Activated CD4-positive, alpha-beta T cell treated with anti-CD3 and anti-CD28 coated beads, Interleukin-2, Interleukin-4, amounts not matched to agents 100 ng/mL and 50 ng/mL, durations not matched to agents 16 hours and 8 hours (primary cell): Measurements from ENCODE around the gene FNBP1L.
"Not testable (repeated sequence)": the region's sequence is repeated elsewhere in the genome, so short reads cannot be mapped to it uniquely, and the experiment has no call there.

Source experiments
- DNase-seq: peaks from one replicate; pipeline ENCODE4 v3.0.0-alpha.2; 2020; ENCODE audit warnings: low spot score

FNBP1L gene

DNA sequence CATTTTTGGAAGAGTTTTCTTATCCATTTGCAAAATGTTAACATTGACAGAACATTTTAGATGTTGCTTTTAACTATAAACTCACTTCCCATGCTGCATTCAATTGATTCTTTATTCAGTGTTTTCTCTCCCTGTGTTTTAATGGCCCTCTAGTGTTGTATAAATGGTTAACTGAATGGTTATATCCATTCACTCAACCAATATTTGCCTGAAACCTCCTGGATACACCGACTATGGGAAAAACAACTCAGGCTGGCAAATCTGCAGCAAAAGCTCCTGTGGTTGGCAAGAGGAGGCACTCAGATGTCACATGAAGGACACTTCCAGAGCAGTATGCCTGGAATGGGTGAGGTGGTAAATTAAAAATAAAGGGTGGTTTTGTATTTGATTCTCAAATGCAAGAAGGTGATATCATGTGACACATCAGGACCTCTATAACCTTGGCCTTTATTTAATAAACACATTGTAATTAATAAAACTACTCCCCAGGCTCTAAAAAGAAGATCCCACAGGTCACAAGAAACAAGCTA lies 126.1 kb downstream of the FNBP1L start:
- no peak for DNase-seq

DNA sequence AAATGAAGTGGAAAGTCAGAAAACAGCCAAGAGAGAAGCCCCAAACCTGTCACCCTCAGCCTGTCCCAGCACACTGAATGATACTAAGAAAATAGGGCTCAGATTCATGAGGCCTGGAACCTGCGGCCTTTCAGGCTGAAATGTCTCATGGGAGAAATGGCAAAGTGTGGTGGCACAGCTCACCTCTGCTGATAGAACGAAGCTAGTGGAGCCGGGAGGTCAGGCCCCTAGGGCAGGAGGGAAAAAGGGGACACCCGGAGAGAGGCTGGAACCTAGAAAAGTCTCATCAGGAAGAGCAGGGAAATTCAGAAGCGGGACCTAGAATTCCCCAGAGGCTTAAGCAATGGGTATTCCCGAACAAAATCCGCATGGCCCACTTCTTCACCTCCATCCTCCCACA lies 126.6 kb downstream of the FNBP1L start:
- no peak for DNase-seq

GRCh38 chr1:93574991-93575390 lies 127.1 kb downstream of the FNBP1L start:
- no peak for DNase-seq

GRCh38 chr1:93575621-93576284 lies 127.8 kb downstream of the FNBP1L start:
- DNase-seq = no peak

- no peak for DNase-seq
These were observed 128.4 kb downstream of the FNBP1L start for GRCh38 chr1:93576346-93576745.

DNA sequence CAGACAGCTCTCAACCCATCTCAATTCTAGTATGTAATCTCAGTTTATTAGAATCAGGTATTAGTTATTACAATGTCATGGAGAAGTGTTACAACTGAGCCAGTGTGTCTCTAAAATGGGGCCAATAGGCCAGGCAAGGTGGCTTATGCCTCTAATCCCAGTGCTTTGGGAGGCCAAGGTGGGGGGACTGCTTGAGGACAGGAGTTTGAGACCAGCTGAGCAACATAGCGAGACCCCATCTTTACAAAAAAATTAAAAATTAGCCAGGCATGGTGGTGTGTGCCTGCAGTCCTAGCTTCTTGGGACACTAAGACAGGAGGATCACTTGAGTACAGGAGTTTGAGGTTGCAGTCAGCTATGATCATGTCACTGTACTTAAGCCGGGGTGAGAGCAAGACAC lies 128.8 kb downstream of the FNBP1L start:
- no peak for DNase-seq

DNA sequence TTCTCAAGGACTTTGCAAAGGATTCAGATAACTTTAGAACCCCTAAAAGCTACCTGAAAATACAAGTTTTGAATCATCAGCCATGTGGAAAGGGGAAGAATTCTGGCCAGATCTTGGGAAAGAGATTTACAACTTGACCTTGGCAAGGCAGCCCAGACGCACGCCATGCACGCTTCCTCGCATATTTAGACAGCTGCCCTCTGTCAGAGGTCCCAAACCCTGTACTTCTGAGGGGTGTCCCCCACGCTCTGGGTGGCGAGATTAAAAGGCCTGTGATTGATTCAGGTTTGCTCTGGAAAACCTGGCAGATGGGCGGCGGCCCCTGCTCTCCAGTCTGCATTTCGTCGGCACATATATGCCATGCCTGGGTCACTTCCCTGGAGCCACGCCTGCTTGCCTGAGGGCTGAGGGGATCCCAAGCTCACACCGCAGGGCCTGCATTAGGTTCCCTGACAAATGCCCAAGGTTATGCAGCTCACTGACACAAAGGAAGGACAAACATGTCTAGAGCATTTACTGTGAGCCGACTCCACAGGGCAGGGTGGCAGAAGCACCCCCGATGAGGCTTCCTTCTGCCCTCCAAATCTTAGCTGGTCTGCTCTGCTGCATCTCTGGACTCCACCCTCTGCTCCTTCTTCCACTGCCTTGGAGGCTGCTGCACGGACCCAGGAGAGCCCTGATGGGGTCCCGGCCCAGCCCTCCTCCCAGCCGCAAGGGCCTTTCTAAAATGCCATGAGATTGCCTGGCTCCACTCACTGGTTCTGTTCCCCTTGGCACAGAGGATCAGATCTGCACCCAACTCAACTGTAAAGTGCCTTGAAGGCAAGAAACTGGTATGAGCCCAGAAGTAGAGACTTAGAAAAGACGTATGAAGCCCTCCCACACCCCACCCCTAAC lies 129.9 kb downstream of the FNBP1L start:
- no peak for DNase-seq

GRCh38 chr1:93578433-93578830 lies 130.5 kb downstream of the FNBP1L start:
- DNase-seq = no peak

DNA sequence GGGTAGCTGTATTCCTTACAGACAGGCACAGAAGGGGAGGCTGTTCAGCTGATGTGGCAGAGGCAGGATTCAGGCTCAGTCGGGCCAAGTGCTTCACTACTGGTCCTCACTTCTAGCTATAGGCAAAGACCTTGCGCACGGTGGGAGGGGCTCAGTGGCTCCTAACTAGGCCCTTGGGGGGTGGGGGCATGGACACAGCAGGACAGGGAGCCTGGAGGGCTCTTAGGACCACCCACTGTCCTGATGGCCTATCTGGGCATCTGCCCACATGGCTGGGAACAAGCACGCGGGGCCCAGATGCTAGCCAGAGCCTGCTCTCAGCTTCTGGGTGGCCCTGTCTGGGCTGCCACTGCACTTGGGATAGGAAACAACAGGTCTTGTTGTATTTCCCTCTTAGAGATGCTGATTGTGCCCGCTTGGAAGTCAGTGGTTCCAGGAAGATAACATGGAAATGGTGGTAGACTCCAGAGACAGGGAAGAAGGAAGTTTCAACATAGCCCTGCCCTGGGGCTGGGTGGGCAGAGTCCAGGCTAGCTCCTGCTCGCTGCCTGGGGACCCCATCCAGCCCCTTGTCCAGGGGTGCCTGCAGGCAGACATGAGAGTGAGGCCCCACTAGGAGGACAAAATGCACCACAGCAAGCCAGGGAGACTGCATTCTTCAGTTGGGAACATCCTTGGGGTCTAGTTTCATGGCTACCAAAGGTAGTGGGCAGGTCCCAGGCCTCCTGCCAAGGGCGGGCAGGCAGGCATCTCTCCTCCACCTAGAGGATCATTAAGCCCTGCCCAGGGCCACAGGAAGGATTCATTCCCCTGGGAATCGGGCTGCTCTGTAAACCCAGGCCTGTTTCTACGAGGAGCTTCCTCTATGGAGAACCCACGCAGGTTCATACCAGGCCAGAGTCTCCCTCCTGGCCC lies 131.2 kb downstream of the FNBP1L start:
- DNase-seq = no peak

DNA sequence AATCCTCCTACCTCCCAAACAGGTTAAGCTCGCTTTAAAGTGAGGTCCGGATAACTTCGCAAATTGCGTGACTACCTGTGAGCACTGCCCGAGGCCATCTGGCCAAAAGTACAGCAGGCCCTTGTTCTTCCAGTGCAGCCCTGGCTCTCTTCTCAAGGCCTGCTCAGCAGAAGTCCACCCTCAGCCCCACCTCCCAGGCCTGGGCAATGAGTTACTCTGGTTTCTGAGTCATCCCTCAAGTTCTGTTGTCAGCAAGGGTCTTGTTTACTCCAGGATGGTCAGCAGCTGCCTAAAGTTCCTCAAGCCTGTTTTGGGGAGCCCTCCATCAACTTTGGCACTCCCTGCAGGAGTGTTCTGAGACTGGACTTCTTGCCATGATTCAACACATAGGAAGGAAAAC lies 132.0 kb downstream of the FNBP1L start:
- no peak for DNase-seq

GRCh38 chr1:93581917-93582850 lies 134.3 kb downstream of the FNBP1L start:
- no peak for DNase-seq

- no peak for DNase-seq
These were observed 136.5 kb downstream of the FNBP1L start for GRCh38 chr1:93584261-93585003.

DNA sequence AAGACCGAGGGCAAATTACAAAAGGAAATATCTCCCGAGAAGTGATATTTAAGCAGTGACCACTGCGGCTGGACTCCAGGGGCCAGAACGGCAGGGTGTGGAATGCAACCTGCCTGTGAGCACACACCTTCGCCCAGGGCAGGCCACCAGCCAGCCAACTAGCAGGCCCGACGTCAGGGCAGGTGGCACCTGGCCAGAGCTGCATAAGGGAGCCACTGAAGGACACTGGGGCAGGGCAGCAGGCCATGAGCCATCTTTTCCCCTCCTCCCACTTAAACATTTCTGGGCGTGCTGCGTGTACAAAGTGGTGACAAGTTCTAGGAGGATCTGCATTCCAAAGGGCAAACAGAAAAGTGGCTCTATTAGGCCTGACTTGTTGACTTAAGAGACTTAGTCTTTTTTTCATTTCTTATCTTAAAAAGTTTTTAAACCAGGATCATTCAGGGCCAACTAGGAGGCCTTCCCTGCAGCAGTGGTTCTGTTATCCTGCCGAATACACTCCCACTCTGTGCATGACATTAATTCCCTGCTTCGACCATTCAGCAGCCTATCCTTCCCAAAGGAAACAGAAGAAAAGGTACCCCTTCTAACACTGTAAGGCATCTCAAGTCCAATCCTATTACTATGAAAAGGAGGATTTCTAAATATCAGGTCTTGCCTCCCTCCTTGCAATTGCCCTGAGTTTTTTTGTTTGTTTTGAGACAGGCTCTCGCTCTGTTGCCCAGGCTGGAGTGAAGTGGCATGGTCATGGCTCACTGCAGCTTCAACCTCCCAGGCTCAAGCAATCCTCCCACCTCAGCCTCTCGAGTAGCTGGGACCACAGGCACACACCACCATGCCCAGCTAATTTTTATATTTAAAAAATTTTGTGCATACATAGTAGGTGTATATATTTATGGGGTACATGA lies 137.4 kb downstream of the FNBP1L start:
- DNase-seq = no peak

DNA sequence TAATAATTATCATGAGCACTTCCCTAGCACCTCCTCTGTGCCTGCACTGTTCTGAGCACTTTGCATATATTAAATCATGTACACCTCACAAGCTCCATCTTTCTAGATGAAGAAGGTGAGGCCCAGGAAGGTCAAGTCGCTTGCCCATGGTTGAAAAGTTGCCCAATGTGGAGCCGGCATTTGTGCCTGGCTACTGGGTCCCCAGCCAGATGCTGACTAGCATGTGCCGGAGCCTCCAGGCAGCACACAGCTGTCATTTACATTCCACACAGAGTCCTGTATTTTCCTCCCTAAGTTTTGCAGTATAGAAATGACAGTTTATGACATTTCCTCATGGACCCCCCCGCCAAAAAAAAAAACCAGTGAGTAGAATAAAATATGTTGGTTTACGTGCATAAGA lies 139.4 kb downstream of the FNBP1L start:
- no peak for DNase-seq

DNA sequence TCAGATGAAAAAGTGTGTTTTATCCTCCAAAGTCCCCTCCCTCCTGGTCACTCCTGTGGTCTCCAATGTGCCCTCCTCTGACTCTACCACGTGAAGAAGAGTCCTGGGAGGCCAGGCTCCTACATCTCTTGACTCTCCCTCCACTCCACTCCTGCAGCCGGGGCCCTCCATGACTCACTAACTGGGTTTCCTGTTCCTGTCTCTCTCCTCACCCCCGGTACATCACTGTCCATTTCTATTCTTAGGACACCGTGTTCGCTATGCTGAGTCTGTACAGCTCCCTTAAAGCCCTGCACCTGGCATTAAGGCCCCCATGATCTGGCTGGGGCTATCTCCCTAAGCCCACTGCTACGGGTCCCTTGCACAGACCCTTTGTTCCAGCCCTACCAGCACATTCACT lies 140.3 kb downstream of the FNBP1L start:
- no peak for DNase-seq

DNA sequence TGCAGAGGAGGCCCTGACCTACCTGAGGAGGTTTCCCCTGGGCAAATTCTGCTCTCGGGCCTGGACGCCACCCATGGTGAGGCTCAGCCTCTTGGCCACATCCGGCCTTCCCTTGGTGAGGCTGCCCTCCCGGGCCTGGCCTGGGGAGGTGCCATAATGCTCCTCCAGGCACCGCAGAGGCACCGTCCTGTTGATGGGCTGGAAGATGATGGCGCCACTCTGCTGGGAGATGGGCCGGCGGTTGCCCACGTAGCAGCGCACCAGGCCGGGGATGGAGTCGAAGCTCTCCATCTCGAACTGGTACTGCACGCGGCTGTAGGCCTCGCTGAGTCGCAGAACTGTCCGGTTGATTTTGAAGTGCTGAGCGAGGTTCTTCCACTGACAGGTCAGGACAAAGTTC lies 141.0 kb downstream of the FNBP1L start:
- DNase-seq = no peak

- not testable (repeated sequence) for DNase-seq
These were observed 143.4 kb downstream of the FNBP1L start for GRCh38 chr1:93591291-93591675.

DNA sequence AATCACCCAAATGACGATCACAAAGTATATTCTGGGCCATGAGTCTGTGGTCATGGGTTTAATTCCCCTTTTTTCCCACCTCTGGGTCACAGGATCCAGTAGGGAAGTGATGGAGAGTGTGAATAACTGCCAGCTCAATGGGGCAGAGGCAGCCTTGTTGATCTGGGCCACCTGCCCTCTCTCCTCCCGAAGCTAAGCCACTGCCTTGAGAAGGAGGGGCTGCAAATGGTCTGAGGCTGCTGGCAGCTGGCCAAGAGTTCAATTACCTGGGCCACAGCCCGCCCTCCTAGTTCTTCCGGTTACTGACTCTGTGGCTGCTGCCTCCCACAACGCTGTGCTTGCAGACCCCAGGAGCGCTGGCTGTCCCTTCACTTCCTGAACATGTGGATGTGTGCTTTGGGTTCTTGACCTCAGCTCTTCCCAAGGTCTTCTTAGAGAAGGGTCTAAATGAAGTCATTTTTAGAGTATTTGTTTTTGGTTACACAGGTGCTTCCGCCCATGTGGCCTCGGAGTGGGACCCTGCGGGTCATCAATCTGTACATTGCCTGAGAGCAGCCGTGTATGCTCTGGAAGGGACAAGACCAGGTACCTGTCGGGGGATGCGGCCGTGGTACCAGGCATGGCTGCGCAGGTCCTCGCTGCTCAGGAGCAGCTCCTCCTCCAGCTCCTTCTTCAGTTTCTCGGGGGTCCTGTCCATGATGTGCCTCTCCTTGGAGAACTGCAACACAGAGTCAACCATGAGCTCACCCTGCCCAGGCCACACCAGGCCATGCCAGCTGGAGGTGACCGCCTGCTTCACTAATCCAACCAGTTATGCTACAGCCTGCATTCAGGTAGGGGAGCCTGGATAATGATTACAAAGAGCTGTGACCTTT lies 144.0 kb downstream of the FNBP1L start:
- no peak for DNase-seq
